OCI-LY7 (cell line): ENCODE data around the gene SLC6A6. TPM values are rescaled to one million over a fixed set of nuclear protein-coding genes. Genes with fewer than 3 reads are reported as not detected.

Experiments
- BruUV-seq: library from RNA; stranded (reverse); fragments of 400-500 nt; replicated peaks from 2 replicates; lab custom pipeline; 2021; lab: Mats Ljungman, UMichigan
- CTCF ChIA-PET: fragments of 300-600 bp; sonication (Branson Sonifier 250); formaldehyde crosslinking; loops from one replicate; lab custom pipeline; 2022; ENCODE audit warnings: antibody characterized with exemption; ENCODE audit not compliant: unreplicated experiment; lab: Charles Lee
- POLR2A ChIA-PET: fragments of 300-600 bp; sonication (Branson Sonifier 250); formaldehyde crosslinking; loops from one replicate; lab custom pipeline; 2022; ENCODE audit warnings: antibody characterized with exemption; lab: Charles Lee
- DNase-seq: peaks from one replicate; pipeline ENCODE4 v3.0.0-alpha.2; 2015; ENCODE audit warnings: low spot score
- H2AFZ ChIP-seq: fragments of 200-600 bp; sonication (generic), shearing (Covaris generic); 2 replicates; pipeline ENCODE4 v1.6.1; 2014; ENCODE audit warnings: mild to moderate bottlenecking, antibody characterized with exemption, low read length, moderate library complexity
- H3K27ac ChIP-seq: fragments of 200-600 bp; sonication (generic); 2 replicates; pipeline ENCODE4 v1.5.1; 2014; ENCODE audit warnings: mixed run types, low read depth, mild to moderate bottlenecking, moderate library complexity, low read length, inconsistent platforms; ENCODE audit not compliant: poor library complexity, severe bottlenecking
- H3K36me3 ChIP-seq: fragments of 200-600 bp; sonication (generic); 2 replicates; pipeline ENCODE4 v1.6.1; 2014; ENCODE audit warnings: mild to moderate bottlenecking, antibody characterized with exemption, low read length, moderate library complexity, mixed read lengths; ENCODE audit not compliant: insufficient read depth
- H3K4me1 ChIP-seq: fragments of 200-600 bp; sonication (generic); 2 replicates; pipeline ENCODE4 v1.5.1; 2014; ENCODE audit warnings: mild to moderate bottlenecking, low read length; ENCODE audit not compliant: insufficient read depth, poor library complexity, severe bottlenecking
- H3K4me2 ChIP-seq: fragments of 200-600 bp; sonication (generic); 2 replicates; pipeline ENCODE4 v1.6.1; 2014; ENCODE audit warnings: mild to moderate bottlenecking, low read length
- H3K4me3 ChIP-seq: fragments of 200-600 bp; sonication (generic); 2 replicates; pipeline ENCODE4 v1.5.1; 2014; ENCODE audit warnings: mild to moderate bottlenecking, low read depth, low read length; ENCODE audit not compliant: poor library complexity, severe bottlenecking
- H3K79me2 ChIP-seq: fragments of 200-600 bp; sonication (generic); 2 replicates; pipeline ENCODE4 v1.6.1; 2016; ENCODE audit warnings: low read depth, mild to moderate bottlenecking, low read length, moderate library complexity, mixed read lengths; ENCODE audit not compliant: insufficient read depth
- H3K9me2 ChIP-seq: fragments of 200-600 bp; sonication (generic); 2 replicates; pipeline ENCODE4 v1.6.1; 2016; ENCODE audit warnings: mild to moderate bottlenecking, low read length, mixed read lengths; ENCODE audit not compliant: insufficient read depth
- H3K9me3 ChIP-seq: fragments of 200-600 bp; sonication (generic); 2 replicates; pipeline ENCODE4 v1.6.1; 2014; ENCODE audit warnings: mild to moderate bottlenecking, mixed run types, low read length, mixed read lengths
- H4K20me1 ChIP-seq: fragments of 200-600 bp; sonication (generic); 2 replicates; pipeline ENCODE4 v1.6.1; 2014; ENCODE audit warnings: mild to moderate bottlenecking, antibody characterized with exemption, low read length, moderate library complexity, mixed read lengths; ENCODE audit not compliant: insufficient read depth
- EZH2phosphoT487 ChIP-seq: fragments of 200-600 bp; sonication (generic); IDR thresholded peaks from 2 replicates; pipeline ENCODE4 v1.6.1; 2018; ENCODE audit warnings: low read depth, borderline replicate concordance, mild to moderate bottlenecking, mixed run types, antibody characterized with exemption, low read length, moderate library complexity, mixed read lengths
- intact Hi-C: fragments of 100-400 bp; cut with micrococcal nuclease; formaldehyde crosslinking; loops from one replicate; pipeline ENCODE4 v1.10.0; 2022; ENCODE audit not compliant: unreplicated experiment
- total RNA-seq, 2 experiments: library from RNA; depleted of rRNA in 1 of 2; stranded (reverse); fragments of >200 nt in 1 of 2; shearing (Covaris generic) in 1 of 2; gene quantifications; 2 replicates each; pipeline ENCODE4 v1.2.3, GENCODE V29; 2014 to 2022
- TF ChIP-seq, protein P1 (sequence below): fragments of 200-600 bp; sonication (generic); conservative IDR thresholded peaks from 2 replicates; pipeline ENCODE4 v1.5.1; 2014; ENCODE audit warnings: mild to moderate bottlenecking, antibody characterized with exemption, low read length, moderate library complexity, mixed read lengths

Gene SLC6A6
- total RNA-seq, 2 experiments from 2014 or later, result 43.0 to 51.8 TPM

DNA sequence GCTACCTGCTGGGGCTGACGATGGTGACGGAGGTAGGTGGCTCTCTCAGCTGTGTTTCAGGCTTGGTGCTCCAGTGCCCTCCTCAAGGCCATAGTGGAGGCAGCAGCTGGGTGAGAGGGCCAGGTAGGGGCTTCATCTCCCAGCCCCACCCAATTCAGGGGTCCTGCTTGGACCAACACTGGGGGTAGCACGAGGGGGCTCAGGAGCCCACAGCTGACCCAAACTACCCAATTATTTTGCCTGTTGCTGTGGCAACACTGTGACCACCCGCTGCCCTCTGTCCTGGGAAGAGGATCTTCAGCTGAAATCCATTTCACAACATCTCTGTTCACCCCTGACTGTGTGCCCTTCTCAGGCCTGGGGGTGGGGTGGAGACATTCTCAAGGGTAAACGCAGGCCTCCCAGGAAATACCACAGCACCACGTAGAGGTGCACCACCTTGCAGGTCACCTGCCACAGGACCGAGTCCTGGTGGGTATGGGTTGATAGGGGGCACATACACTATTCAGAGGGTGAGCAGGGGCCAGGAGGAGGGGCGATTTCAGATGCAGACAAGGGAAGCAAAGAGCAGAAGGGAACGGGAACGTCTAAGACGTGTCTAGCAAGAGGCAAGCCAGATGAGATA, 75.0 kb downstream of the SLC6A6 start:
- no peaks in the 10 kb centered on the region for H4K20me1 ChIP-seq
- TF ChIP-seq, protein P1, sequence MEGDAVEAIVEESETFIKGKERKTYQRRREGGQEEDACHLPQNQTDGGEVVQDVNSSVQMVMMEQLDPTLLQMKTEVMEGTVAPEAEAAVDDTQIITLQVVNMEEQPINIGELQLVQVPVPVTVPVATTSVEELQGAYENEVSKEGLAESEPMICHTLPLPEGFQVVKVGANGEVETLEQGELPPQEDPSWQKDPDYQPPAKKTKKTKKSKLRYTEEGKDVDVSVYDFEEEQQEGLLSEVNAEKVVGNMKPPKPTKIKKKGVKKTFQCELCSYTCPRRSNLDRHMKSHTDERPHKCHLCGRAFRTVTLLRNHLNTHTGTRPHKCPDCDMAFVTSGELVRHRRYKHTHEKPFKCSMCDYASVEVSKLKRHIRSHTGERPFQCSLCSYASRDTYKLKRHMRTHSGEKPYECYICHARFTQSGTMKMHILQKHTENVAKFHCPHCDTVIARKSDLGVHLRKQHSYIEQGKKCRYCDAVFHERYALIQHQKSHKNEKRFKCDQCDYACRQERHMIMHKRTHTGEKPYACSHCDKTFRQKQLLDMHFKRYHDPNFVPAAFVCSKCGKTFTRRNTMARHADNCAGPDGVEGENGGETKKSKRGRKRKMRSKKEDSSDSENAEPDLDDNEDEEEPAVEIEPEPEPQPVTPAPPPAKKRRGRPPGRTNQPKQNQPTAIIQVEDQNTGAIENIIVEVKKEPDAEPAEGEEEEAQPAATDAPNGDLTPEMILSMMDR, result no peak
- no peak for TF ChIP-seq EZH2phosphoT487
- no peaks in the 10 kb centered on the region for H3K9me2 ChIP-seq
- H3K4me3 ChIP-seq, result no peak overlapping the region
- DNase-seq, result no peak
- H3K36me3 ChIP-seq, result peaks cover 95% of the 10 kb centered on the region
- CTCF ChIA-PET, result interaction anchor here (1.0 kb wide), 1 partner anchor 274 kb away, joined by 4 read pairs; no protein-coding TSS in a partner anchor
- H3K79me2 ChIP-seq, result no peaks in the 10 kb centered on the region
- no peak overlapping the region for H2AFZ ChIP-seq
- POLR2A ChIA-PET, result no interaction called here
- BruUV-seq, result no TSS peak
- H3K4me1 ChIP-seq, result no peaks in the 10 kb centered on the region
- intact Hi-C loops, result no loop called here
- no peak overlapping the region for H3K4me2 ChIP-seq
- no peak overlapping the region for H3K27ac ChIP-seq
- H3K9me3 ChIP-seq, result no peaks in the 10 kb centered on the region

DNA sequence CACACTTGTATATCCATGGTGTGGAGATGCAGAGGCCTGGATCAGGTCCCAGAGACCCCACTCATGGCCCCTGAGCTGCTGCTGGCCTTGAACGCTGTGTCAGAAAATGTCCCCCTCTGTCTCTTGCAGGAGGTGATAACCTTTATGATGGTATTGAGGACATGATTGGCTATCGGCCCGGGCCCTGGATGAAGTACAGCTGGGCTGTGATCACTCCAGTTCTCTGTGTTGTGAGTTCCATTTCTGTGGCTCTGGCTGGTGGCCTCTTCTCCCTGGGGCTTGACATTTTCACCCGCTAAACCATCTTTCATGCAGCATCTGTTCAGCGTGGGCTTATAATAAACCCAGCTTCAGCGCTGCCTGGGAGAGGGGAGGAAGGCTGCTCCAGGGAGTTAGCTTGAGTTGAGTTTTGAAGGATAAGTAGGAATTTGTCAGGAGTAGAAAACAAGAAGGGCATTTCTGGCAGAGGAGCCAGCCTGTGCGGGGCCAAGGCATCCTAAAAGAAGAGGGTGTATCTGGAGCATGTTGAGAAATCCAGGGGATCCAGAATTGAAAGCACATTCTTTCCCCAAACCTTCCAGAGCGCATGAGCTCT, 76.6 kb downstream of the SLC6A6 start:
- Histone ChIP-seq H3K9me2 (no peaks in the 10 kb centered on the region), H3K36me3 (peaks cover 93% of the 10 kb centered on the region), H4K20me1 (no peaks in the 10 kb centered on the region), H3K9me3 (no peaks in the 10 kb centered on the region), H3K4me2 (no peak overlapping the region), H3K27ac (no peak overlapping the region), H3K4me1 (no peaks in the 10 kb centered on the region), H2AFZ (no peak overlapping the region), H3K79me2 (no peaks in the 10 kb centered on the region), H3K4me3 (no peak overlapping the region)
- no peak for DNase-seq
- POLR2A ChIA-PET, result no interaction called here
- no peak for TF ChIP-seq EZH2phosphoT487
- TF ChIP-seq, protein P1, result no peak
- no TSS peak for BruUV-seq
- intact Hi-C loops, result no loop called here
- CTCF ChIA-PET, result no interaction called here

DNA sequence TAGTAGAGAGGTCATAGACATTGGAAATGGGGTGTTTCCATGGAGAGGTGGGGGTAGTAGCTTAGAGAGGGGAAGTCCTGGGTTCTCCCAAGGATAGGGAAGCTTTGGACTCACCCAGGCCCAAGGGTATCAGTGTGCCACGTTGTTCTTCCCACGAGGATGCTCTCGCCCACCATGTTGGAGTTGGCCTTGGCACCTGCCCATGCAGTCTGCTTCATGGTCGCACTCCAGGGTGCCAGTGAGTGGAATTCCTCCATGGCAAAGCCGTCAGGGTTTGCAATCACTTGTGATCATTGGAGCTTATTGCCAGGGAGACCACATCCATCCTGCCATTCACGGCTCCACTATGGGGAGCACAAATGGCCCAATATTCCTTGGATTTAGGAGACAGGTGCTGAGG, 77.2 kb downstream of the SLC6A6 start:
- H3K36me3 ChIP-seq, result peaks cover 95% of the 10 kb centered on the region
- no peak overlapping the region for H3K4me3 ChIP-seq
- H2AFZ ChIP-seq, result no peak overlapping the region
- intact Hi-C loops, result no loop called here
- H3K79me2 ChIP-seq, result no peaks in the 10 kb centered on the region
- H4K20me1 ChIP-seq, result no peaks in the 10 kb centered on the region
- H3K27ac ChIP-seq, result no peak overlapping the region
- H3K9me3 ChIP-seq, result no peaks in the 10 kb centered on the region
- no peaks in the 10 kb centered on the region for H3K9me2 ChIP-seq
- TF ChIP-seq EZH2phosphoT487, result no peak
- TF ChIP-seq, protein P1, result no peak
- CTCF ChIA-PET, result no interaction called here
- no peak for DNase-seq
- no TSS peak for BruUV-seq
- H3K4me1 ChIP-seq, result no peaks in the 10 kb centered on the region
- POLR2A ChIA-PET, result no interaction called here
- H3K4me2 ChIP-seq, result no peak overlapping the region
